Cortex of kidney (tissue), 1 donor: ENCODE data around the gene UCN.
"Not testable (repeated sequence)": the region's sequence is repeated elsewhere in the genome, so short reads cannot be mapped to it uniquely, and the experiment has no call there.

ENCODE experiments used
- DNase-seq: peaks from one replicate; lab custom pipeline; 2025; lab: John Stamatoyannopoulos, UW

The UCN gene

GRCh38 chr2:27282892-27283291 is 25.4 kb downstream of the UCN start:
- no peak for DNase-seq

- no peak for DNase-seq
These were observed 26.2 kb downstream of the UCN start, which contains the start of gene TRIM54 for GRCh38 chr2:27281855-27282559. TRIM54 (plus strand) TSS chr2:27282429; CDS start chr2:27282732, 303 bp downstream.

- DNase-seq = no peak
These were observed 26.8 kb downstream of the UCN start for GRCh38 chr2:27281442-27281841.

DNA sequence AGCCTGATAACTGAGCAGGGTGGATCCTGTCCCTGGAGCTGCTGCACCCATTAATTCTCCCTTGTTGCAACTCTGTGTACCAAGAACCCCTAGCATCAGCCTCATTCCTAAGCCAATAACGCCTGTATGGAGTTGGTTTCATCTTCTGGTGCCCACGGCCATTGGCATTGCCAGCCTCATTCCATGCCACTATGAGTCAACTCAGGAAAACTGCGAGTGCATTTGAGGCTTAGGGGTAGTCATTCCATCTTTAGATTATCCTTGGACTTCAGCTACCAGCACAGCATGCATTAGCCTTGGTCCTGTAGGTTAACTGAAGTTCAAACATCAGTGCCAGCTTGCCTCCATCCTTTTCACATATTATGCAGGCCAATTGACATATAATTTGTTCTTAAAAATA is 27.4 kb downstream of the UCN start:
- DNase-seq = no peak

GRCh38 chr2:27278010-27278409 is 30.2 kb downstream of the UCN start:
- no peak for DNase-seq

DNA sequence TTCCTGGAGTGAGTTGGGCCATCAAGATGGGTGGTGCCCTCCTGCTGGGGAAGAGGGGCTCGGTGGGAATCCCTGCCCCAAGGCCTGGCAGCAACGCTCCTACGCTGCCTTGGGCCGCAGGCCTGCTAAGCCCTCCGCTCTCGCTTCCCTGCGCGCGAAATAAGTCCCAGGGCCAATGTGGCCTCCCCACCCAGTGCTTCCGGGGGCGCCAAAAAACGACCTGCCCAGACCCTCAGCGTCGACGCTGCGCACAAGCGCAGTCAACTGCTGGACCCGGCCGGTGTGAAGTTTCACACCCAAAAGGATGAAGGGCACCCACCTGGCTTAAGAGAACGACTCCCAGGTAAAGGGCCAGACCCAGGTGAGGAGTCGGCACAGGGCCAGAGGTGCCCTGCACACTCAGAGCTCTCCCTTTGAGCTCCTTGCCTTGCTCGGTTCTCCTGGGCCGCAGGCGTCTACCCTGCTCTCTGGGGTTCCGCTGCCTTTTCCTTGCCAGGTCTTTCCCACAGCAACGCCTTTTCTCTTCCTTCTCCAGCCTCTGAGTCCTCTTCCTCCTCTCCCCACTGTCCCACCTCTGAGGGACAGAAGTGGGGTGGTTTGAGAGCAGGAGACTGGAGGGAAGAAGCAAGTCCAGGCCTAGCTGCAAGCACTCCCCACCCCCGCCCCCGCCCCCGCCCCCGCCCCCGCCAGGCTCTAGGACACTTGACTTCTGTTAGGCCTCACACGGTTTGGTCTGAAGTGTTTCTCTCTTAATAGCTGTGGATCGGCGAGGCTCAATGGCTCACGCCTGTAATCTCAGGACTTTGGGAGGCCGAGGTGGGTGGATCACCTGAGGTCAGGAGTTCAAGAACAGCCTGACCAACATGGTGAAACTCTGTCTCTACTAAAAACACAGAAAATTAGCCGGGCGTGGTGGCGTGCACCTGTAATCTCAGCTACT is 32.8 kb downstream of the UCN start, which contains the start of gene DNAJC5G:
Gene DNAJC5G (plus strand): TSS at position 223 of the 940 bp plus-strand sequence. CDS start 1,296 bp downstream, outside the sequence.
- no peak for DNase-seq

DNA sequence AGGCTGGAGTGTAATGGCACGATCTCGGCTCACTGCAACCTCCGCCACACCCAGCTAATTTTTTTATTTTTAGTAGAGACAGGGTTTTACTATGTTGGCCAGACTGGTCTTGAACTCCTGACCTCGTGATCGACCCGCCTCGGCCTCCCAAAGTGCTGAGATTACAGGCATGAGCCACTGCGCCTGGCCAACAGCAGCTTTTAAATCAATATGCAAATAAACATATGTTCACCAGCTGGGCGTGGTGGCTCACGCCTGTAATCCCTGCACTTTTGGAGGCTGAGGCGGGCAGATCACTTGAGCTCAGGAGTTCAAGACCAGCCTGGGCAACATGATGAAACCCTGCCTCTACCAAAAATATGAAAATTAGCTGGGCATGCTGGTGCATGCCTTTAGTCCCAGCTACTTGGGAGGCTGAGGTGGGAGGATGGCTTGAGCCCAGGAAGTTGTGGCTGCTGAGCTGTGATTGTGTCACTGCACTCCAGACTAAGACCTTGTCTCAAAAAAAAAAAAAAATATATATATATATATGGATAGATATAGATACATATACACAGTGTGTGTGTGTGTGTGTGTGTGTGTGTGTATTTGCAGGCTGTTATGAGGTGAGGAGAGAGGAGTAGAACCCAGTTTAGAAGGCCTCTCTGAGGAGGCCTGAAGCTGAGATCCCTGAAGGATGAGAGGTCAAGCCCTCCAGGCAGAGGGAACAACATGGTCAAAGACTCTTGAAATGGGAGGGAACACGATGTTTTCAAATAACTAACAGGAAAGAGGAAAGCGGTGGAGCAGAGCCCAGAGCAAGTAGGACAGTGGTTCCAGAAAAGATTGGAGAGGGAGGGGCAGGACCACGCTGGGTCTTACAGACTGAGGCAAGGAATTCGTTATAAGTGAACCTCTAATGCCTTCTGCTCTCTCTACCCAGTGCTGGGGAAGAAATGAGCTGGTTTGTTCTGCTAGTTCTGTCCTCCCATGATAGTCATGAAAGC is 35.4 kb downstream of the UCN start:
- not testable (repeated sequence) for DNase-seq

GRCh38 chr2:27271631-27272340 is 36.5 kb downstream of the UCN start:
- DNase-seq = no peak

- no peak for DNase-seq
These were observed 37.6 kb downstream of the UCN start for GRCh38 chr2:27270670-27271069.

- DNase-seq = no peak
These were observed 38.1 kb downstream of the UCN start for GRCh38 chr2:27270131-27270530.

DNA sequence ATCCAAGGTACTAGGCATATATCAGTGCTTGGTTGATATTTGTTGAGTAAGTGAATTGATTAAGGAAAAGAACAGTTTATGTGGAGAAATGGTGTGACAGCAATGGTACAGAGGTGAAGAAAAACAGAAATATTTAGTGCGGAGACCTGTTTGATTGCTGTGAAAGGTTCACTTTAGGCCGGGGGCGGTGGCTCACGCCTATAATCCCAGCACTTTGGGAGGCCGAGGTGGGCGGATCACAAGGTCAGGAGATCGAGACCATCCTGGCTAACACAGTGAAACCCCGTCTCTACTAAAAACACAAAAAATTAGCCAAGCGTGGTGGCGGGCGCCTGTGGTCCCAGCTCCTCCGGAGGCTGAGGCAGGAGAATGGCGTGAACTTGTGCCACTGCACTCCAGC is 39.9 kb downstream of the UCN start:
- not testable (repeated sequence) for DNase-seq

DNA sequence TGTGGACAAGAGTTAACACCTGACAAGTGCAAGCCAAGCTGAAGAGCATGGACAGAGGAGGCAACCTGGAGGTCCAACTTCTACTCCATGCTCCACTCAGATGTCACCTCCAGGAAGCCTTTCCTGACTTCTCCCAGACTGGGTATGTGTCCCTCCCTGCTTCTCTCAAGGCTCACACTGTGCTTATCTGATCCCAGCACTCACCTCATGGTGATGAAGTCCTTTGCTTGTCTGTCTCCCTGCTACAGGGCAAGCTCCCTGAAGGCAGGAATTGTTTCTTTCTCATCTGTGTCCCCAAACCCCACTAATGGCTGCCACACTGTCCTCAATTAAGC is 42.7 kb downstream of the UCN start:
- DNase-seq = no peak

DNA sequence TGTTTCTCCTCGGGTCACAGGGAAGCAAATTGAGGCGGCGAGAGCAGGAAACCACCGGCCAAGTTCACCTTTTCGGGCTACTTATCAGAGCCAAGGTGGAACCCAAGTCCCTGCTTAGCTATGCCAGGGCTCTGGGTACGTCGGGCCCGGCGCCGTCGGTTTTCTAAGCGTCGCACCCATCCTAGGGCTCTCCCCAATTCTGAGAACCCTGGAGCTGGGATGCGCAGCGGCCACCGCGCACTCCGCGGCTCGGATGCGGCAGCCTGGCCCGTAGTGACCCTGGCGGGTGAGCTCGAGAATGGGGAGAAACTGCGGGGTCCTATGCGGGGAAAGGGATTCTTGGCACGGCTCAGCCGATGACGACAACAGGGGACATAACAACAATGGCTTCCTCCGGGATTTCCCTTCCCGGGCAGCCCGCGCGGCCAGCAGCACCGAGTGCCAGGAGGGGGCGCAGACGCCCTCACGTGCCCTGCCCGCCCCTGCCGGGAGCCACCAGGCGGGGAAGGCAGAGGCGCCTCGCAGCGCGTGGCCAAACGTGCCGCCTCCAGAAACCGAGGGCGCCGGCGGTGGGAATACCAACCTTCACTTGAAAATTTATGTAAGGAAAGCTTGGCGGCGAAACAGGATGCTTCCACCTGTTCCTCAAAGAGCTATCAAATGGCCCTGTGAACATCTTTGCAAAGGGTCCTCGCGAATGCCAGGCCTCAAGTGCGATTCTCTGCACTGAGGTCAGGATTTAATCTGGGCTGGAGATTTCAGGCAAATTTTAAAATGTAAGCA is 43.3 kb downstream of the UCN start:
- DNase-seq = no peak

DNA sequence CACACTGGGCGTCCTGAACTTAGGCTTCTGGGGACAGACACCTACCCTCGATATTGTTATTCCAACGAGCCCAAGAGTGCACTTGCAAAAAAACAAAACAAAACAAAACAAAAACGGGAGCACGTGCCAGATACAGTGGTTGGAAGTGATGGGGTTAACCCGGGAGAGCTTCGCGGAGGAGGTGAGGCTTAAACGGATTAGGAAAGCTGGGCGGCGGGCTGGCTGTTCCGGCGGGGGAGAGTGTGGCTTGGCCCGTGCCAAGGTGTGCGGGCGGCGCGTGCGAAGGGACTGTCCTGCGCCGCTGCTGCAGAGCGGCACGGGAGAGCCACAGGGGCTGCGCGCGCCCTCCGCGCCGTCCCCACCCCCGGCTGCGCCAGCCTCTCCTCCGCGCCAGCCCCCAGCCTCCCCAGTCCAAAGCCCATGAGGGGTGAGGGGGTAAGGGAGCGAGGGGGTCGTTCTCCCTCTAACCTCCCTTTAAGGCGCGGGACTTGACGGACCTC is 43.9 kb downstream of the UCN start:
- DNase-seq = no peak

DNA sequence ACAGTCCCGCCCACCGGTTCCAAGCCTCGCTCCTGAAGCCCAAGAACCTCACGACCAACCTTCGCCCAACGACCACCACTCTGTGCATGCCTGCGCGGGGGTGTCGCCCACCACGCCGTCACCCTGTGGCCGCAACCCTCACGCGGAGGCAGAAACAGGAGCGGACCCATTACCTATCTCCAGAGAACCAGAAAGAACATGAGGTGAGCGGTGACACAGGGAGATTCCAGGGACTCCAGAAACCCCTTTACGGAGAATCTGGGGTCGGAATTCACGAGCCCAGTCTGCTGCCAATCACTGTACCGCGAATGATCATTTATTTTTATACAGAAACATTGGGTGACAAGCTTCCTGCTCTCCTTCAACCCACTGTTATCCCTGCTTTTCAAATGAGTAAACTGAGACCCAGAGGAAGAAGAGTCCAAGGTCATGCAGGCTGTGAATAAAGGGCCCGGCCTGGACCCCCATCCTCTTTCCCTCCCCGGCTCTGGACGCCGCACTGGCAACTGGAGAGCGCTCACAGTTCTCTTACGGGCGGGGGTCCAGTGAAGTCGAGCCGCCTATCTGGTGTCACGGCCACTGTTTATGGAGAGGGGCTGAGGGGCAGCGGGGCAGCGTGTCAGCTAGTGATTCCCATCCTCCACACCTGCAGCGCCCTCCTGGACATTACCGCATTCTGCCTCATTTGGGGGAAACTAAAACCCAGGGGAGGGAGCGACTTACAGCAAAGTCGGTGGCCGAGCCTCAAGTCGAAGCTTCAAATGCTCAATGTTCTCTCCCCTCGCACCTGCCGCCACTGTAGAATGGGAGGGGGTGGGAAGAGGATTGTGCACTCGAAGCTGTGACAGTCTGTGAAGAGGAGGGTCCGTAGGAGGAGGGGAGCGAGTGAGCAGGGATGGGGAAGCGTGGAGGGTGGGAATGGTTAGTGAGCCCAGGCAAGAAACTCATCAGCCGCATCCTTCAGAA is 44.7 kb downstream of the UCN start:
- DNase-seq = no peak

DNA sequence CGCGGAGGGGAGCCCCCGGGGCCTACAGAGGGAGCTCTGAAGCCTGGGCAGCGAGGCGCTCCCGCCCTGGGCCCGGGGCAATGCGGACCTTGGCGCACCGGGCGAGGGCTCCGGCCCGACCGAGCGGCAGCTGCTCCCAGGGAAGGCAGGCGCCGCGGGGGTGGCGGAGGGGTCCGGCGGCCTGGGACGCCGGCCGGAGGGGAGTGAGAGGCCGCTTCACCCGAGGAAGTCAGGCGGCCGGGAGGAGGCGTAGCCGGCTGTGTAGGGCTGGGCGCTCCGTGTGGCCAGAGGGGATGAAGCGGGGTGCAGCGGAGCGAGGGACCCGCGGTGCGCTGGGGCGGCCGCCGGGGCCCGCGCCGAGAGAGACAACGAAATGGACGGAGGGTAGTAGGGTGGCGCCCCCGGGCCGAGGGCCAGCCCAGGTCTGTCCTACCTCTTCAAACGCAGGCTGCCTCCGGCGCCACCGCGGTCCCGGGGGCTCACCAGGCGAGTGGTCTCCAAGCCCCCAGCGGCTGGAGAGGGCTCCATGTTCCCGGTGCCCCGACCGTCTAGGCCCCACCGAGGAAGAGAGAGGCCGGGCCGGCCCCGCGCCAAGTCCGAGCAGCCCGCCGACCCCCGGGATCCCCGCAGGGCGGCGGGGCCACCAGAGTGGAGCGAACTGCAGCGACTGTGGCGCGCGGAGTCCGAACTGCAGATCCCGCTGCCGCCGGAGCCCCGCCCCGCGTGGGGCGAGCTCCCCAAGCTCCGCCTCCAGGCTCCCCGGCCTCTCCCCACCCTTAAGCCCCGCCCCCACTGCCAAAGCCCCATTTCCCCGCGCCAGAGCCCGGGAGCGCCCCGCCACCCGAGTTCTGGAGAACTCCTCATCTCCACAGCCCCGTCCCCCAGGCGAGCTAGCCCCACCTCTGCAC is 45.6 kb downstream of the UCN start, which contains the start of gene SLC30A3:
Gene SLC30A3 (minus strand): TSS at position 669 of the 908 bp plus-strand sequence. CDS start 141 bp downstream, at position 528.
- DNase-seq = no peak

- DNase-seq = no peak
These were observed 46.3 kb downstream of the UCN start for GRCh38 chr2:27261926-27262298.
